IMR-90 (cell line): Measurements from ENCODE around the gene GCSH. TPM values are rescaled to one million over a fixed set of nuclear protein-coding genes. Genes with fewer than 3 reads are reported as not detected.

Source experiments
- ATAC-seq: fragments of 200-7000 bp; cut with Tn5 transposase; 2 replicates; pipeline ENCODE4 v1.9.1; 2020; ENCODE audit warnings: low read depth, mild to moderate bottlenecking, moderate library complexity
- BruUV-seq: library from RNA; stranded (reverse); fragments of 400-500 nt; replicated peaks from 2 replicates; lab custom pipeline; 2021; lab: Mats Ljungman, UMichigan
- CTCF ChIA-PET: fragments of 300-600 bp; formaldehyde crosslinking; extraction: SDS; loops from one replicate; lab custom pipeline; 2021; ENCODE audit warnings: antibody characterized with exemption; lab: Yijun Ruan, JAX
- POLR2A ChIA-PET: fragments of 300-600 bp; sonication (Branson Sonifier 250); formaldehyde crosslinking; loops from one replicate; lab custom pipeline; 2022; ENCODE audit warnings: antibody characterized with exemption; ENCODE audit not compliant: unreplicated experiment; lab: Charles Lee
- DNase-seq: peaks from one replicate; pipeline ENCODE4 v3.0.0; 2013
- H2AFZ ChIP-seq: replicated peaks from 2 replicates; pipeline ENCODE3; 2013; ENCODE audit warnings: low read length, mild to moderate bottlenecking; ENCODE audit not compliant: poor library complexity
- H2AK5ac ChIP-seq: 2 replicates; pipeline ENCODE4 v1.6.1; 2013; ENCODE audit warnings: low read depth, low read length, inconsistent platforms
- H2AK9ac ChIP-seq: replicated peaks from 2 replicates; pipeline ENCODE3; 2013; ENCODE audit warnings: mild to moderate bottlenecking, low read depth, low read length, moderate library complexity; ENCODE audit not compliant: poor library complexity
- H2BK120ac ChIP-seq: 2 replicates; pipeline ENCODE4 v1.6.1; 2013; ENCODE audit warnings: low read depth, low read length, inconsistent platforms
- H2BK15ac ChIP-seq: 3 replicates; pipeline ENCODE4 v1.6.1; 2013; ENCODE audit warnings: low read depth, low read length, inconsistent platforms
- H2BK20ac ChIP-seq: 2 replicates; pipeline ENCODE4 v1.6.1; 2013; ENCODE audit warnings: low read depth, mild to moderate bottlenecking, inconsistent platforms, low read length, moderate library complexity
- H2BK5ac ChIP-seq: 2 replicates; pipeline ENCODE4 v1.6.1; 2013; ENCODE audit warnings: mild to moderate bottlenecking, low read depth, low read length, inconsistent platforms; ENCODE audit not compliant: poor library complexity, severe bottlenecking
- H3K14ac ChIP-seq: replicated peaks from 2 replicates; pipeline ENCODE4 v1.6.1; 2013; ENCODE audit warnings: low read depth, low read length, inconsistent platforms
- H3K18ac ChIP-seq: 2 replicates; pipeline ENCODE4 v1.6.1; 2013; ENCODE audit warnings: low read depth, low read length, control low read depth
- H3K23ac ChIP-seq: 2 replicates; pipeline ENCODE4 v1.6.1; 2013; ENCODE audit warnings: low read depth, low read length, inconsistent platforms
- H3K27ac ChIP-seq: 2 replicates; pipeline ENCODE4 v1.5.1; 2013; ENCODE audit warnings: mild to moderate bottlenecking, control low read depth, low read length; ENCODE audit not compliant: insufficient read depth
- H3K27me3 ChIP-seq: 2 replicates; pipeline ENCODE4 v1.6.1; 2013; ENCODE audit warnings: low read length; ENCODE audit not compliant: control insufficient read depth, insufficient read depth
- H3K36me3 ChIP-seq: 2 replicates; pipeline ENCODE4 v1.6.1; 2013; ENCODE audit warnings: low read length, mixed read lengths; ENCODE audit not compliant: control insufficient read depth, insufficient read depth
- H3K4ac ChIP-seq: 2 replicates; pipeline ENCODE4 v1.6.1; 2013; ENCODE audit warnings: low read depth, low read length, inconsistent platforms
- H3K4me1 ChIP-seq: 2 replicates; pipeline ENCODE4 v1.6.1; 2013; ENCODE audit warnings: low read length, mixed read lengths; ENCODE audit not compliant: control insufficient read depth, insufficient read depth
- H3K4me2 ChIP-seq: 2 replicates; pipeline ENCODE4 v1.6.1; 2013; ENCODE audit warnings: low read depth, mild to moderate bottlenecking, control low read depth, low read length, moderate library complexity
- H3K4me3 ChIP-seq: 2 replicates; pipeline ENCODE4 v1.5.1; 2013; ENCODE audit warnings: low read depth, mild to moderate bottlenecking, control low read depth, low read length, moderate library complexity; ENCODE audit not compliant: insufficient read depth
- H3K56ac ChIP-seq: 2 replicates; pipeline ENCODE4 v1.6.1; 2013; ENCODE audit warnings: low read length, inconsistent platforms; ENCODE audit not compliant: insufficient read depth; ENCODE audit errors: extremely low read depth
- H3K79me1 ChIP-seq, 2 experiments: 2 replicates each; pipeline ENCODE4 v1.6.1; 2013; ENCODE audit warnings: low read length in 2 of 2, inconsistent platforms in 1 of 2, low read depth in 1 of 2
- H3K9ac ChIP-seq: 2 replicates; pipeline ENCODE4 v1.6.1; 2013; ENCODE audit warnings: low read depth, low read length, control low read depth
- H3K9me1 ChIP-seq: 2 replicates; pipeline ENCODE4 v1.6.1; 2013; ENCODE audit warnings: low read length, inconsistent platforms; ENCODE audit not compliant: insufficient read depth
- H3K9me3 ChIP-seq: 2 replicates; pipeline ENCODE4 v1.6.1; 2013; ENCODE audit warnings: low read length; ENCODE audit not compliant: control insufficient read depth, insufficient read depth
- H4K20me1 ChIP-seq: 2 replicates; pipeline ENCODE4 v1.6.1; 2013; ENCODE audit warnings: low read length, inconsistent platforms; ENCODE audit not compliant: insufficient read depth
- H4K5ac ChIP-seq: 2 replicates; pipeline ENCODE4 v1.6.1; 2013; ENCODE audit warnings: mild to moderate bottlenecking, low read depth, low read length, control low read depth
- H4K8ac ChIP-seq, 2 experiments: 2 replicates each; pipeline ENCODE4 v1.6.1; 2013; ENCODE audit warnings: low read depth in 2 of 2, low read length in 2 of 2, control low read depth in 1 of 2, inconsistent platforms in 1 of 2
- H4K91ac ChIP-seq: 2 replicates; pipeline ENCODE4 v1.6.1; 2013; ENCODE audit warnings: low read depth, low read length, inconsistent platforms; ENCODE audit not compliant: insufficient read depth
- NFE2L2 ChIP-seq: fragments of 150-350 bp; IDR thresholded peaks from 2 replicates; pipeline ENCODE4 v1.6.1; 2016; ENCODE audit warnings: low read depth, mild to moderate bottlenecking, low read length
- RAD21 ChIP-seq: IDR thresholded peaks from 2 replicates; pipeline ENCODE4 v1.6.1; 2012; ENCODE audit warnings: low read length, improper control_type of control experiment
- WGBS, 2 experiments: methylation state at CpG; one replicate each; pipeline versions ENCODE4 v1.1.5 to v1.1.7; 2013; ENCODE audit warnings: missing lambda C conversion rate in 2 of 2; ENCODE audit not compliant: insufficient read length in 1 of 2; ENCODE audit errors: extremely low coverage in 2 of 2; 5-methylcytosine and 5-hydroxymethylcytosine counted together
- dilution Hi-C: fragments of 300-500 bp; cut with HindIII; formaldehyde crosslinking; loops from one replicate; pipeline ENCODE4 v1.14.3; 2018; ENCODE audit warnings: low sequenced_read_pairs; ENCODE audit not compliant: unreplicated experiment
- in situ Hi-C: fragments of 300-500 bp; cut with MboI; formaldehyde crosslinking; loops from 3 replicates; pipeline ENCODE4 v1.14.3; 2019; ENCODE audit warnings: low sequenced_read_pairs, inconsistent platforms, mixed read lengths
- intact Hi-C: fragments of 100-400 bp; cut with micrococcal nuclease; formaldehyde crosslinking; loops from 2 replicates; pipeline ENCODE4 v1.10.0; 2022
- polyA plus RNA-seq, 3 experiments: library from polyadenylated mRNA; depleted of rRNA; stranded (reverse); fragments of >200 nt; gene quantifications; 2 replicates each; pipeline ENCODE4 v1.2.3, GENCODE V29; 2012; ENCODE audit warnings: low replicate concordance in 1 of 3
- total RNA-seq: library from RNA; depleted of rRNA; stranded (reverse); fragments of >200 nt; gene quantifications from 2 replicates; pipeline ENCODE4 v1.2.3, GENCODE V29; 2012
- TF ChIP-seq, protein P1 (sequence below): fragments of 150-350 bp; IDR thresholded peaks from 2 replicates; pipeline ENCODE4 v1.6.1; 2017; ENCODE audit warnings: mild to moderate bottlenecking, antibody characterized with exemption, low read length, low read depth

GCSH gene
- total and polyA plus RNA-seq, 2 of the 4 experiments (the other 2 are of a cell fraction), result 9.3 to 21.2 TPM

DNA sequence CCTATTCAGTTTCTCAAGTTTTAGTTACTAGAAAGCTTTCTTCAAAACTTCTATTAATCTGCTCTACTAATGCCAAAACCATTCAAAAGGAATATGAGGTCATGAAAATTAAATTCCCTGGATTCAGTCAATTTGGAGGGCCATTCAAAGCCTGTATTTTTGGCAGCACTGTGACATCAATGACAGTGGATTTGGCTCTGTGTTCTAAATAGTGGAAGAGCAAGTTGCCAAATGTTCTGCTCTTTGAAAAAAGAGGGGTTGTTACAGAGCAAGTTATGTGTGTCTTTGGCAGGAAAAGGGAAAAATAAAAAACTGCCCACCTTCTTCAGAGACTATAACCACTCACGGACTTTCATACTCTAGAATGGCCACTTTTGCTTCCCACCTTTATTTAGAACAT is 16.0 kb downstream of the GCSH start:
- H4K91ac ChIP-seq, result no peak overlapping the region
- H3K9ac ChIP-seq, result no peak overlapping the region
- dilution Hi-C loops, result no loop called here
- no peak overlapping the region for H2BK5ac ChIP-seq
- no peak overlapping the region for H3K27ac ChIP-seq
- no peaks in the 10 kb centered on the region for H3K9me3 ChIP-seq
- H4K5ac ChIP-seq, result no peak overlapping the region
- no peak overlapping the region for H2AK9ac ChIP-seq
- ATAC-seq (no peak), DNase-seq (no peak)
- no peak overlapping the region for H3K23ac ChIP-seq
- H3K56ac ChIP-seq, result no peak overlapping the region
- no peak overlapping the region for H3K14ac ChIP-seq
- no CpG with 5 or more reads among the region's 1 CpG for WGBS, 2 experiments
- no peak overlapping the region for H3K4ac ChIP-seq
- no peak overlapping the region for H2BK120ac ChIP-seq
- no peak overlapping the region for H2AK5ac ChIP-seq
- H3K9me1 ChIP-seq, result 0 out of 2 replicates have a peak, but pooled peaks cover 4% of the 10 kb centered on the region
- no peak overlapping the region for H2BK20ac ChIP-seq
- H2AFZ ChIP-seq, result no peak overlapping the region
- no peak overlapping the region for H4K8ac ChIP-seq
- H3K4me2 ChIP-seq, result no peak overlapping the region
- POLR2A ChIA-PET, result no interaction called here
- no peaks in the 10 kb centered on the region; the same call in 1 of the 2 replicates for H4K20me1 ChIP-seq
- no peak for TF ChIP-seq NFE2L2
- TF ChIP-seq, protein P1, sequence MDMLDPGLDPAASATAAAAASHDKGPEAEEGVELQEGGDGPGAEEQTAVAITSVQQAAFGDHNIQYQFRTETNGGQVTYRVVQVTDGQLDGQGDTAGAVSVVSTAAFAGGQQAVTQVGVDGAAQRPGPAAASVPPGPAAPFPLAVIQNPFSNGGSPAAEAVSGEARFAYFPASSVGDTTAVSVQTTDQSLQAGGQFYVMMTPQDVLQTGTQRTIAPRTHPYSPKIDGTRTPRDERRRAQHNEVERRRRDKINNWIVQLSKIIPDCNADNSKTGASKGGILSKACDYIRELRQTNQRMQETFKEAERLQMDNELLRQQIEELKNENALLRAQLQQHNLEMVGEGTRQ, result no peak
- no peak for TF ChIP-seq RAD21
- in situ Hi-C loops, result no loop called here
- no peaks in the 10 kb centered on the region for H3K27me3 ChIP-seq
- H3K79me1 ChIP-seq, result 0 out of 4 replicates have a peak, but pooled peaks cover 0 to 4% of the 10 kb centered on the region in 2 experiments
- no peaks in the 10 kb centered on the region; the same call in 1 of the 2 replicates for H3K36me3 ChIP-seq
- no peak overlapping the region for H2BK15ac ChIP-seq
- H3K4me1 ChIP-seq, result peaks cover 3% of the 10 kb centered on the region; the same call in 1 of the 2 replicates
- intact Hi-C loops, result no loop called here
- BruUV-seq, result no TSS peak
- CTCF ChIA-PET, result no interaction called here
- no peak overlapping the region for H3K18ac ChIP-seq
- no peak overlapping the region for H3K4me3 ChIP-seq
